PC-3 (cell line): ENCODE data around the gene EXOC6B. TPM values are rescaled to one million over a fixed set of nuclear protein-coding genes. Genes with fewer than 3 reads are reported as not detected.
"Not testable (repeated sequence)": the region's sequence is repeated elsewhere in the genome, so short reads cannot be mapped to it uniquely, and the experiment has no call there.

Experiments used
- ATAC-seq: fragments of 200-7000 bp; cut with Tn5 transposase; 2 replicates; pipeline ENCODE4 v1.9.1; 2020; ENCODE audit warnings: mild to moderate bottlenecking, moderate library complexity
- BruUV-seq: library from RNA; stranded (reverse); fragments of 400-500 nt; replicated peaks from 2 replicates; lab custom pipeline; 2021; lab: Mats Ljungman, UMichigan
- CTCF ChIA-PET: fragments of 300-600 bp; sonication (Branson Sonifier 250); formaldehyde crosslinking; loops from one replicate; lab custom pipeline; 2022; ENCODE audit warnings: antibody characterized with exemption; lab: Charles Lee
- POLR2A ChIA-PET: fragments of 300-600 bp; sonication (Branson Sonifier 250); formaldehyde crosslinking; loops from one replicate; lab custom pipeline; 2022; ENCODE audit warnings: antibody characterized with exemption; ENCODE audit not compliant: unreplicated experiment; lab: Charles Lee
- DNase-seq: peaks from one replicate; pipeline ENCODE4 v3.0.0-alpha.2; 2015
- H2AFZ ChIP-seq: fragments of 300-600 bp; sonication (generic); 2 replicates; pipeline ENCODE4 v1.6.0; 2016; ENCODE audit warnings: antibody characterized with exemption, low read length
- H3F3A ChIP-seq: fragments of 300-600 bp; sonication (generic); one replicate; pipeline ENCODE4 v1.6.0; 2017; ENCODE audit warnings: antibody characterized with exemption, low read length, control low read depth, mild to moderate bottlenecking; ENCODE audit not compliant: unreplicated experiment
- H3K27ac ChIP-seq: fragments of 300-600 bp; sonication (generic); 2 replicates; pipeline ENCODE4 v1.5.1; 2016; ENCODE audit warnings: mild to moderate bottlenecking, low read length
- H3K27me3 ChIP-seq: fragments of 300-600 bp; sonication (generic); 2 replicates; pipeline ENCODE4 v1.6.1; 2016; ENCODE audit warnings: low read length, mixed read lengths
- H3K36me3 ChIP-seq: fragments of 300-600 bp; sonication (generic); 2 replicates; pipeline ENCODE4 v1.6.1; 2016; ENCODE audit warnings: low read depth, mixed run types, low read length, mixed read lengths
- H3K4me1 ChIP-seq: fragments of 300-600 bp; sonication (generic); 2 replicates; pipeline ENCODE4 v1.5.1; 2016; ENCODE audit warnings: low read length; ENCODE audit not compliant: insufficient read depth
- H3K4me2 ChIP-seq: fragments of 300-600 bp; sonication (generic); 2 replicates; pipeline ENCODE4 v1.6.0; 2016; ENCODE audit warnings: low read length
- H3K4me3 ChIP-seq: fragments of 300-600 bp; sonication (generic); 2 replicates; pipeline ENCODE4 v1.5.1; 2016; ENCODE audit warnings: mild to moderate bottlenecking, low read length, mixed read lengths
- H3K79me2 ChIP-seq: fragments of 300-600 bp; sonication (generic); 2 replicates; pipeline ENCODE4 v1.6.1; 2017; ENCODE audit warnings: low read length, mixed read lengths
- H3K9ac ChIP-seq: fragments of 300-600 bp; sonication (generic); 2 replicates; pipeline ENCODE4 v1.6.0; 2016; ENCODE audit warnings: mild to moderate bottlenecking, low read length
- H3K9me2 ChIP-seq: fragments of 300-600 bp; sonication (generic); replicated peaks from 2 replicates; pipeline ENCODE4 v1.6.1; 2016; ENCODE audit warnings: mixed run types, low read length, mixed read lengths
- H3K9me3 ChIP-seq: fragments of 300-600 bp; sonication (generic); 2 replicates; pipeline ENCODE4 v1.6.1; 2016; ENCODE audit warnings: low read length, mixed read lengths
- H4K20me1 ChIP-seq: fragments of 300-600 bp; sonication (generic); 2 replicates; pipeline ENCODE4 v1.6.1; 2016; ENCODE audit warnings: low read length, mixed read lengths
- CTCF ChIP-seq: fragments of 300-600 bp; sonication (generic); conservative IDR thresholded peaks from 2 replicates; pipeline ENCODE4 v1.5.1; 2017; ENCODE audit warnings: antibody characterized with exemption, low read depth, mild to moderate bottlenecking, low read length
- EZH2 ChIP-seq: fragments of 300-600 bp; sonication (generic); IDR thresholded peaks from one replicate; pipeline ENCODE4 v1.6.1; 2017; ENCODE audit warnings: antibody characterized with exemption, mild to moderate bottlenecking, low read length; ENCODE audit not compliant: unreplicated experiment
- EZH2phosphoT487 ChIP-seq: fragments of 300-600 bp; sonication (generic); IDR thresholded peaks from 2 replicates; pipeline ENCODE4 v1.6.1; 2018; ENCODE audit warnings: mild to moderate bottlenecking, antibody characterized with exemption, low read length, borderline replicate concordance
- intact Hi-C: fragments of 100-400 bp; cut with micrococcal nuclease; formaldehyde crosslinking; loops from 2 replicates; pipeline ENCODE4 v1.9.0; 2023
- total RNA-seq: library from RNA; depleted of rRNA; stranded (reverse); fragments of >200 nt; gene quantifications from 2 replicates; pipeline ENCODE4 v1.2.3, GENCODE V29; 2014

The EXOC6B gene
- total RNA-seq, 1 experiment from 2014 or later: 13.9 TPM

GRCh38 chr2:72423756-72424155 is 402.1 kb downstream of the EXOC6B start:
- H3K4me2 ChIP-seq: no peak overlapping the region
- H3K9me2 ChIP-seq: no peaks in the 10 kb centered on the region
- H4K20me1 ChIP-seq: no peaks in the 10 kb centered on the region
- ChIA-PET CTCF (no interaction called here), POLR2A (interaction anchor here (0.7 kb wide), 1 partner anchor 9 kb away, joined by 3 read pairs; no protein-coding TSS in a partner anchor)
- TF ChIP-seq EZH2phosphoT487: no peak
- no peak for TF ChIP-seq CTCF
- no peak for TF ChIP-seq EZH2
- H3K9ac ChIP-seq: no peak overlapping the region
- H3K36me3 ChIP-seq: no peaks in the 10 kb centered on the region
- BruUV-seq: no TSS peak
- H3F3A ChIP-seq: no peaks in the 10 kb centered on the region
- ATAC-seq (no peak), DNase-seq (no peak)
- H3K4me1 ChIP-seq: no peaks in the 10 kb centered on the region
- intact Hi-C loops: no loop called here
- no peaks in the 10 kb centered on the region for H3K79me2 ChIP-seq
- no peaks in the 10 kb centered on the region for H3K27me3 ChIP-seq
- H3K27ac ChIP-seq: no peak overlapping the region
- no peak overlapping the region for H2AFZ ChIP-seq
- H3K4me3 ChIP-seq: no peak overlapping the region
- no peaks in the 10 kb centered on the region for H3K9me3 ChIP-seq

- H3K9me3 ChIP-seq, H3K27me3 ChIP-seq, H3K4me1 ChIP-seq, H3K27ac ChIP-seq, H4K20me1 ChIP-seq, POLR2A ChIA-PET, H3K9me2 ChIP-seq, H3K79me2 ChIP-seq, BruUV-seq, H3F3A ChIP-seq, ATAC-seq, H3K36me3 ChIP-seq, intact Hi-C loops, H3K4me2 ChIP-seq, DNase-seq, CTCF ChIA-PET, H3K9ac ChIP-seq, H2AFZ ChIP-seq, H3K4me3 ChIP-seq: not testable (repeated sequence)
Observed at GRCh38 chr2:72421771-72422379, 404.0 kb downstream of the EXOC6B start.

- Histone ChIP-seq H3K4me3 (no peak overlapping the region), H3K36me3 (no peaks in the 10 kb centered on the region), H3K27ac (no peak overlapping the region), H2AFZ (no peak overlapping the region), H3K4me1 (peaks cover 20% of the 10 kb centered on the region), H3F3A (no peaks in the 10 kb centered on the region), H3K9ac (no peak overlapping the region), H3K9me3 (no peaks in the 10 kb centered on the region), H3K4me2 (no peak overlapping the region), H3K9me2 (no peaks in the 10 kb centered on the region), H4K20me1 (no peaks in the 10 kb centered on the region), H3K27me3 (no peaks in the 10 kb centered on the region), H3K79me2 (no peaks in the 10 kb centered on the region)
- DNase-seq (no peak), ATAC-seq (no peak)
- ChIA-PET CTCF (no interaction called here), POLR2A (interaction anchor here (0.6 kb wide), 1 partner anchor 78 kb away, joined by 10 read pairs; no protein-coding TSS in a partner anchor)
- no peak for TF ChIP-seq CTCF
- TF ChIP-seq EZH2: no peak
- TF ChIP-seq EZH2phosphoT487: no peak
- no TSS peak for BruUV-seq
- intact Hi-C loops: no loop called here
Observed at GRCh38 chr2:72415781-72416475, 409.9 kb downstream of the EXOC6B start.
